Cardiac muscle cell (in vitro differentiated cells and primary cell): ENCODE results near the gene ZSCAN10. TPM values are rescaled to one million over a fixed set of nuclear protein-coding genes. Genes with fewer than 3 reads are reported as not detected.
"Not testable (repeated sequence)": the region's sequence is repeated elsewhere in the genome, so short reads cannot be mapped to it uniquely, and the experiment has no call there.

Experiments
- DNase-seq, 2 donors: peaks; one replicate each; pipeline versions ENCODE4 v3.0.0 to v3.0.0-alpha.2; 2010 to 2017; ENCODE audit warnings: low read depth in 1 of 2, low spot score in 1 of 2
- H3K27ac ChIP-seq: fragments of 200-600 bp; sonication (generic); 2 replicates; pipeline ENCODE4 v1.5.1; 2016
- H3K27me3 ChIP-seq: fragments of 200-600 bp; sonication (generic); 2 replicates; pipeline ENCODE4 v1.6.0; 2016; ENCODE audit warnings: control low read depth
- H3K36me3 ChIP-seq: fragments of 200-600 bp; sonication (generic); 2 replicates; pipeline ENCODE4 v1.5.1; 2016; ENCODE audit warnings: control low read depth
- H3K4me1 ChIP-seq: fragments of 200-600 bp; sonication (generic); 2 replicates; pipeline ENCODE4 v1.8.1; 2017; ENCODE audit warnings: low read depth, mild to moderate bottlenecking, mixed run types
- H3K4me3 ChIP-seq: fragments of 200-600 bp; sonication (generic); 2 replicates; pipeline ENCODE4 v1.5.1; 2016; ENCODE audit warnings: mild to moderate bottlenecking
- H3K9me3 ChIP-seq: fragments of 200-600 bp; sonication (generic); 2 replicates; pipeline ENCODE4 v1.5.1; 2017; ENCODE audit warnings: low read depth, mild to moderate bottlenecking, control low read depth
- CTCF ChIP-seq: IDR thresholded peaks from 2 replicates; pipeline ENCODE4 v1.5.1; 2012; ENCODE audit warnings: low read depth, mild to moderate bottlenecking, low read length
- polyA plus RNA-seq: library from polyadenylated mRNA; unstranded; fragments of >200 nt; fragmentation: Nextera tagmentation; extraction: Ambion mirVana; gene quantifications from 2 replicates; pipeline ENCODE4 v1.2.1, GENCODE V29; 2016
- total RNA-seq: library from RNA; depleted of rRNA; stranded (reverse); fragments of >200 nt; gene quantifications from 2 replicates; pipeline ENCODE4 v1.2.3, GENCODE V29; 2016

ZSCAN10 gene
- total and polyA plus RNA-seq, 2 experiments from 2014 or later, result 0.42 TPM; not detected in 1

- Histone ChIP-seq H3K36me3 (no peaks in the 10 kb centered on the region), H3K27me3 (peaks cover 2% of the 10 kb centered on the region), H3K4me1 (no peaks in the 10 kb centered on the region), H3K4me3 (peak overlapping the region; percentile 93), H3K9me3 (no peaks in the 10 kb centered on the region), H3K27ac (peak overlapping the region; percentile 44)
- DNase-seq, result peak; percentile 93
- peak; percentile 61 for TF ChIP-seq CTCF
These were observed 39.9 kb downstream of the ZSCAN10 start for GRCh38 chr16:3059041-3059722.

GRCh38 chr16:3058139-3059030 is 40.7 kb downstream of the ZSCAN10 start:
- peaks cover 2% of the 10 kb centered on the region for H3K27me3 ChIP-seq
- H3K9me3 ChIP-seq, result no peaks in the 10 kb centered on the region
- DNase-seq, result peak; percentile 31 to 59
- H3K27ac ChIP-seq, result no peak overlapping the region
- TF ChIP-seq CTCF, result no peak
- H3K36me3 ChIP-seq, result no peaks in the 10 kb centered on the region
- H3K4me1 ChIP-seq, result no peaks in the 10 kb centered on the region
- peak overlapping the region; percentile 93 for H3K4me3 ChIP-seq

GRCh38 chr16:3057181-3058138 is 41.6 kb downstream of the ZSCAN10 start:
- H3K4me3 ChIP-seq, result no peak overlapping the region
- no peaks in the 10 kb centered on the region for H3K4me1 ChIP-seq
- no peak for TF ChIP-seq CTCF
- no peaks in the 10 kb centered on the region for H3K9me3 ChIP-seq
- peaks cover 2% of the 10 kb centered on the region for H3K27me3 ChIP-seq
- H3K27ac ChIP-seq, result no peak overlapping the region
- DNase-seq, result no peak
- no peaks in the 10 kb centered on the region for H3K36me3 ChIP-seq

DNA sequence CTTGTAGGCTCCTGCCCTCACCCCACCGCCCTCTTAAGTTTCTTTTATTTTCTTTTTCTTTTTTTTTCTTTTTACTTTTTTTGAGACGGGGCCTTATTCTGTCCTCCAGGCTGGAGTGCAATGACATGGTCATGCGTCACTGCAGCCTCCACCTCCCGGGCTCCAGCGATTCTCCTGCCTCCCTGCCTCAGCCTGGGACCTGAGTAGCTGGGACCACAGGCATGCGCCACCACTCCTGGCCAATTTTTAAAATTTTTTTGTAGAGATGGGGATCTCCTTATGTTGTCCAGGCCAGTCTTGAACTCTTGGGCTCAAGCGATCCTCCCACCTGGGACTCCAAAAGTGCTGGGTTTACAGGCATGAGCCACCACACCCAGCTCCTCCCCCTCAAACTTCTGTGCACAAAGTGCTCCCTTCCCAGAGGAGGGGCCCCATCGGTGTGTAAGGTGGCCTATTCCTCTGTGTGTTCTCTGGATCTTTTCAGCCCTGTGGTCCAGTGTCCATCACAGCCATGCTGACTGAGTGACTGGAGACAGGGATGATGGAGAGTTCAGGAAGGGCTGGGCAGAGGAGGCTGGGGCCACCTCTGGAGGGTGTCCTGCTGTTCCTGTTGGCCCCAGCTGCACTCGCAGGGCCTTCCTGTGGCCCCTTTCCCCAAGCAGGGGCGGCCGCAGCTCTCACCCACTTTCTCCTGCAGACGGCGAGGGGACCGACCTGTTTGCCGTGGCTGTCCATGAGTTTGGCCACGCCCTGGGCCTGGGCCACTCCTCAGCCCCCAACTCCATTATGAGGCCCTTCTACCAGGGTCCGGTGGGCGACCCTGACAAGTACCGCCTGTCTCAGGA is 42.5 kb downstream of the ZSCAN10 start:
- H3K4me1 ChIP-seq, result no peaks in the 10 kb centered on the region

DNA sequence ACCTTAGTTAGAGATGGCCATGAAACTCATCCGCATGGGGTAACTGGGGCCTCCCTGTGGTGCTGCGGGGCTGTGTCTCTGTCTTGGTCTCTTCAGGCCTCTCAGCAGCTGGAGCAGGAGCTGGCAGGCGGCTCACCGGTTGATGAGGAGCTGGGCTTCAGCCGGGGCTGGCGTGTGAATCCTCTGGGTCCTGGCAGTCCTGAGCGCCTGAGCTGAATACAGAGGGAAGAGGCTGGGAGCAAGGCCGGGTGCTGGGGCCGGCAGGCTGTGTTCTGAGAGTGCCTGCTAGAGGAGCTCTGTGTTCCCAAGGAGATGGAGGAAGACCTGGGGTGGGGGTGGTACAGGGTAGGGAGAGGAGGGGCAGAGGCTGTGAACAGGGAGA is 43.4 kb downstream of the ZSCAN10 start:
- H3K4me3 ChIP-seq, H3K4me1 ChIP-seq, H3K27me3 ChIP-seq, H3K27ac ChIP-seq, H3K36me3 ChIP-seq, DNase-seq, H3K9me3 ChIP-seq: not testable (repeated sequence)

More for the DNA sequence above, 42.5 kb downstream of the ZSCAN10 start:
- Histone ChIP-seq H3K27me3 (peaks cover 2% of the 10 kb centered on the region), H3K4me3 (no peak overlapping the region), H3K36me3 (no peaks in the 10 kb centered on the region), H3K27ac (no peak overlapping the region), H3K9me3 (no peaks in the 10 kb centered on the region)
- DNase-seq, result no peak
- TF ChIP-seq CTCF, result no peak
